Fibroblast of lung (primary cell): ENCODE measurements around the gene ZNF492. TPM values are rescaled to one million over a fixed set of nuclear protein-coding genes. Genes with fewer than 3 reads are reported as not detected.
"Not testable (repeated sequence)": the region's sequence is repeated elsewhere in the genome, so short reads cannot be mapped to it uniquely, and the experiment has no call there.

ENCODE experiments used
- DNase-seq, 2 donors: peaks; one replicate each; pipeline versions ENCODE4 v3.0.0 to v3.0.0-alpha.2; 2010; ENCODE audit warnings: low read depth in 2 of 2
- H2AFZ ChIP-seq: 2 replicates; pipeline ENCODE4 v1.5.1; 2012; ENCODE audit warnings: low read length, control low read depth, inconsistent platforms
- H3K27ac ChIP-seq: 2 replicates; pipeline ENCODE4 v1.5.1; 2011; ENCODE audit warnings: low read length, control low read depth; ENCODE audit not compliant: insufficient read depth
- H3K27me3 ChIP-seq: 2 replicates; pipeline ENCODE4 v1.5.1; 2011; ENCODE audit warnings: mild to moderate bottlenecking, low read length; ENCODE audit not compliant: control insufficient read depth, insufficient read depth
- H3K36me3 ChIP-seq: 2 replicates; pipeline ENCODE4 v1.5.1; 2011; ENCODE audit warnings: low read length; ENCODE audit not compliant: control insufficient read depth, insufficient read depth
- H3K4me1 ChIP-seq: 2 replicates; pipeline ENCODE4 v1.5.1; 2011; ENCODE audit warnings: low read length; ENCODE audit not compliant: control insufficient read depth, insufficient read depth; ENCODE audit errors: extremely low read depth
- H3K4me2 ChIP-seq: 2 replicates; pipeline ENCODE4 v1.5.1; 2011; ENCODE audit warnings: low read length, control low read depth; ENCODE audit not compliant: insufficient read depth; ENCODE audit errors: extremely low read depth
- H3K4me3 ChIP-seq, 4 experiments: fragments of 200-600 bp in 1 of 4; sonication (generic) in 1 of 4; replicated peaks in 1 of 4; 2 replicates each; pipeline ENCODE4 v1.5.1; 2011 to 2016; ENCODE audit warnings: low read length in 4 of 4, low read depth in 3 of 4, mild to moderate bottlenecking in 3 of 4, control low read depth in 2 of 4, inconsistent platforms in 1 of 4, mixed read lengths in 1 of 4; ENCODE audit not compliant: insufficient read depth in 1 of 4; ENCODE audit errors: control extremely low read depth in 1 of 4
- H3K79me2 ChIP-seq: 2 replicates; pipeline ENCODE4 v1.5.1; 2012; ENCODE audit warnings: mild to moderate bottlenecking, low read length, inconsistent platforms; ENCODE audit not compliant: control insufficient read depth, insufficient read depth
- H3K9ac ChIP-seq: 2 replicates; pipeline ENCODE4 v1.5.1; 2011; ENCODE audit warnings: mild to moderate bottlenecking, low read length, control low read depth; ENCODE audit not compliant: insufficient read depth
- H3K9me3 ChIP-seq: 2 replicates; pipeline ENCODE4 v1.5.1; 2012; ENCODE audit warnings: low read depth, low read length; ENCODE audit not compliant: control insufficient read depth, insufficient read depth
- H4K20me1 ChIP-seq: 2 replicates; pipeline ENCODE4 v1.5.1; 2011; ENCODE audit warnings: low read length; ENCODE audit not compliant: control insufficient read depth, insufficient read depth; ENCODE audit errors: extremely low read depth
- EZH2 ChIP-seq: IDR thresholded peaks from 2 replicates; pipeline ENCODE4 v1.5.1; 2012; ENCODE audit warnings: low read length, control low read depth, mild to moderate bottlenecking; ENCODE audit errors: missing control alignments
- polyA plus RNA-seq, 2 donors: library from polyadenylated mRNA; depleted of rRNA in 1 of 2; stranded (reverse) in 1 of 2; unstranded in 1 of 2; fragments of >200 nt; gene quantifications; 2 replicates each; pipeline ENCODE4 v1.2.1, GENCODE V29; 2011 to 2012; ENCODE audit warnings: missing spikeins in 1 of 2
- total RNA-seq: library from RNA; depleted of rRNA; stranded (reverse); fragments of >200 nt; gene quantifications from 2 replicates; pipeline ENCODE4 v1.2.1, GENCODE V29; 2014
- TF ChIP-seq, protein P1 (sequence below), 2 donors: IDR thresholded peaks in 1 of 2; conservative IDR thresholded peaks in 1 of 2; 1 replicate in 1 of 2; 2 replicates in 1 of 2; pipeline ENCODE4 v1.5.1; 2011 to 2012; ENCODE audit warnings: low read length in 2 of 2, control low read depth in 1 of 2, inconsistent platforms in 1 of 2, low read depth in 1 of 2, mild to moderate bottlenecking in 1 of 2

The ZNF492 gene
- total and polyA plus RNA-seq, 2 donors (not counting 1 experiment from before 2014, with no cell fraction given), result 0.28 to 0.50 TPM

DNA sequence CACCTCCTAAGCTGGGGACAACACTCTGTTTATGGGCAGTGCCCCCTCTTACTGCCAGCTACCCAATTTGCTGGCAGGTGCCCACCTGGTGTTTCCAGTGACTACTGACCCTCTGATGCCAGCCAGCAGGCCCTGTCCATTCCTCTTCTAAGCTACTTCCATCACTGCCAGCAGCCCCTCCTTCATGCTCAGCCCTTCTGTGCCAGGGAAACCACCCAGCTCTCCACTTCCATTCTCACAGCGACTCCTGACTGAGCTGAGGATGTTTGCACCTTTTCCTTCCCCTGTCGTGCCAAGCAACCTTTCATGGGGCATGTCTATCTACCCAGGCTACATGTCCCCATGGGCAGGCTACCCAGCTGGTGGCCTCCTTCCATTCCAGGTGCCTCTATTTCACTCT is 24.0 kb upstream of the ZNF492 start:
- H3K9me3 ChIP-seq, result no peaks in the 10 kb centered on the region
- H2AFZ ChIP-seq, result no peak overlapping the region
- no peak overlapping the region for H3K9ac ChIP-seq
- H4K20me1 ChIP-seq, result no peaks in the 10 kb centered on the region
- H3K27me3 ChIP-seq, result no peaks in the 10 kb centered on the region
- H3K4me1 ChIP-seq, result no peaks in the 10 kb centered on the region
- no peaks in the 10 kb centered on the region for H3K79me2 ChIP-seq
- no peak overlapping the region for H3K4me3 ChIP-seq
- no peaks in the 10 kb centered on the region for H3K36me3 ChIP-seq
- TF ChIP-seq, protein P1, sequence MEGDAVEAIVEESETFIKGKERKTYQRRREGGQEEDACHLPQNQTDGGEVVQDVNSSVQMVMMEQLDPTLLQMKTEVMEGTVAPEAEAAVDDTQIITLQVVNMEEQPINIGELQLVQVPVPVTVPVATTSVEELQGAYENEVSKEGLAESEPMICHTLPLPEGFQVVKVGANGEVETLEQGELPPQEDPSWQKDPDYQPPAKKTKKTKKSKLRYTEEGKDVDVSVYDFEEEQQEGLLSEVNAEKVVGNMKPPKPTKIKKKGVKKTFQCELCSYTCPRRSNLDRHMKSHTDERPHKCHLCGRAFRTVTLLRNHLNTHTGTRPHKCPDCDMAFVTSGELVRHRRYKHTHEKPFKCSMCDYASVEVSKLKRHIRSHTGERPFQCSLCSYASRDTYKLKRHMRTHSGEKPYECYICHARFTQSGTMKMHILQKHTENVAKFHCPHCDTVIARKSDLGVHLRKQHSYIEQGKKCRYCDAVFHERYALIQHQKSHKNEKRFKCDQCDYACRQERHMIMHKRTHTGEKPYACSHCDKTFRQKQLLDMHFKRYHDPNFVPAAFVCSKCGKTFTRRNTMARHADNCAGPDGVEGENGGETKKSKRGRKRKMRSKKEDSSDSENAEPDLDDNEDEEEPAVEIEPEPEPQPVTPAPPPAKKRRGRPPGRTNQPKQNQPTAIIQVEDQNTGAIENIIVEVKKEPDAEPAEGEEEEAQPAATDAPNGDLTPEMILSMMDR (conservative IDR thresholded peaks at IDR 0.05 in 1 of 2, IDR thresholded peaks at IDR 0.05 in 1 of 2; ENCODE audit: low read depth in 1 of 2, low read length in 2 of 2), result no peak
- TF ChIP-seq EZH2, result no peak
- H3K4me2 ChIP-seq, result no peak overlapping the region
- no peak overlapping the region for H3K27ac ChIP-seq
- DNase-seq, result no peak

DNA sequence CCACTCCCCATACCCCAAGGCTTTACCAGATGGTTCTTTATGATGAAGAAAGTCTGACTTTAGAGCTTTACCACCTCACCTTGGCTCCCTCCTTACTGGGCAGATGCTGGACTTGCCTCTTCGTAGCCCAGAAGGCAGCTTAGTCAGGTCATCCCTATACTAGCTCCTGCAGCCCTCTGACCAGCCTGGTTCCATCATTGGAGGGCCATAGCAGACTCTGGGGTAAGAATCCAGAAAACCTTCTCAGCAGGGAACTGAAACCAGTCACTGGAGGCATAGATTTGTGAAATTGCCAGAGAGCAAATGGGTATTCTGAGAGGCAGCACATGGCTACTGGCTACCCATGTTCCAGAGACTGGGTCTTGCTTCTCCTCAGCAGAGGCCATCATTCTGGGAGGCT is 21.8 kb upstream of the ZNF492 start:
- H3K27me3 ChIP-seq, result no peaks in the 10 kb centered on the region
- no peak overlapping the region for H3K9ac ChIP-seq
- DNase-seq, result no peak
- H3K4me3 ChIP-seq, result no peak overlapping the region
- H4K20me1 ChIP-seq, result no peaks in the 10 kb centered on the region
- H3K9me3 ChIP-seq, result no peaks in the 10 kb centered on the region
- H3K4me1 ChIP-seq, result no peaks in the 10 kb centered on the region
- no peak for TF ChIP-seq EZH2
- TF ChIP-seq, protein P1 (conservative IDR thresholded peaks at IDR 0.05 in 1 of 2, IDR thresholded peaks at IDR 0.05 in 1 of 2; ENCODE audit: low read depth in 1 of 2, low read length in 2 of 2), result no peak
- H3K36me3 ChIP-seq, result no peaks in the 10 kb centered on the region
- no peak overlapping the region for H3K27ac ChIP-seq
- no peak overlapping the region for H3K4me2 ChIP-seq
- H2AFZ ChIP-seq, result no peak overlapping the region
- no peaks in the 10 kb centered on the region for H3K79me2 ChIP-seq

DNA sequence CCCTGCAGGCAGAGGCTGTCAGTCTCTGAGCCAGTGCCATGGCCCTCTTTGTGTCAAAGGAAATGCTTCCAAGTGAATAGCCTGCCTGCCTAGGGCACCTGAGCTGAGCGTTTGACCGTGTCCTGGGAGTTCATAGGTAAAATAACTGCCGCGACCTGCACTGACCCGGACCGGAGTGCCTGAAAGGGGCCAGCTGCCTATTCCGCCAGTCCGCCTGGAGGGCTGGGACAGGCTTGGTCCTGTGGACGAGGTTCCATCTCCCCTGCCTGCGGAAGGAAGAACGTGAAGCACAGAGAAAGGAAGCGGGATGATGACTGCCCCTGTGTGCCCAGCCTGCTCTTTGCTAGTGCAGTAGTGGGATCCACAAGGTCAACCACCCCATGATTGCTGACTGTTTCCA is 17.5 kb upstream of the ZNF492 start:
- Histone ChIP-seq H2AFZ (no peak overlapping the region), H3K36me3 (no peaks in the 10 kb centered on the region), H3K9ac (no peak overlapping the region), H3K79me2 (no peaks in the 10 kb centered on the region), H3K4me3 (no peak overlapping the region), H3K9me3 (no peaks in the 10 kb centered on the region), H3K4me1 (no peaks in the 10 kb centered on the region), H4K20me1 (no peaks in the 10 kb centered on the region), H3K4me2 (no peak overlapping the region), H3K27me3 (no peaks in the 10 kb centered on the region), H3K27ac (no peak overlapping the region)
- no peak for DNase-seq
- TF ChIP-seq EZH2, result no peak
- TF ChIP-seq, protein P1 (conservative IDR thresholded peaks at IDR 0.05 in 1 of 2, IDR thresholded peaks at IDR 0.05 in 1 of 2; ENCODE audit: low read depth in 1 of 2, low read length in 2 of 2), result no peak

DNA sequence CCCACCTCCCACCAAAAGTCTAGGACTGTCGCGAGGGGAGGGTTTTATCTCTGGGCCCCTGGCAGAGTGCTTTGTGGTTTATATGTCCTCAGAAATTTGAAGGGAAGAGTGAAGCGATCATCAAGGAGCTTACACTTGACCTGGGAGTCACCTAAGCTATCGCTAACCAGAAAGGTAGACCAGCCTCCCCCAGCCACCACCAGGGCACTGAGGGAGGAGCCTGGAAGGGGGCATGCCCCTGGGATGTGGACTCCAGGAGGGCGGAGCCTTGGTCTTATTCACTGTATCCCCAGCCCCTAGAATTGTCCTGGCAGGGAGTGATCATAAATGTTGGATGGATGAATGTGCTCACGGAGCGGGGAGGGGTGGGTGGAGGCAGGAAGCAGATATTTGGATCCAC is 16.9 kb upstream of the ZNF492 start:
- H3K27me3 ChIP-seq, H2AFZ ChIP-seq, DNase-seq, H3K79me2 ChIP-seq, H3K27ac ChIP-seq, H3K4me1 ChIP-seq, H3K9ac ChIP-seq, H3K4me3 ChIP-seq, H3K9me3 ChIP-seq, H3K4me2 ChIP-seq, H3K36me3 ChIP-seq, H4K20me1 ChIP-seq: not testable (repeated sequence)
